H1 (cell line): ENCODE measurements around the gene METTL5. TPM values are rescaled to one million over a fixed set of nuclear protein-coding genes. Genes with fewer than 3 reads are reported as not detected.
"Not testable (repeated sequence)": the region's sequence is repeated elsewhere in the genome, so short reads cannot be mapped to it uniquely, and the experiment has no call there.

Experiments used
- CTCF ChIA-PET: fragments of 300-600 bp; sonication (Branson Sonifier 250); formaldehyde crosslinking; loops from one replicate; lab custom pipeline; 2021; ENCODE audit not compliant: partially characterized antibody; lab: Charles Lee
- POLR2A ChIA-PET: fragments of 300-600 bp; sonication (Branson Sonifier 250); formaldehyde crosslinking; loops from one replicate; lab custom pipeline; 2021; ENCODE audit warnings: inconsistent platforms; ENCODE audit not compliant: partially characterized antibody; lab: Charles Lee
- DNase-seq, 2 experiments: peaks; one replicate each; pipeline versions ENCODE4 v3.0.0 to v3.0.0-alpha.2; 2010 to 2022; ENCODE audit warnings: low spot score in 2 of 2, low read depth in 1 of 2, mixed read lengths in 1 of 2
- FAIRE-seq: peaks from 2 replicates; lab custom pipeline; 2011; peaks lifted over from hg19 to GRCh38; lab: Jason Lieb, UNC
- H2AFZ ChIP-seq: 2 replicates; pipeline ENCODE4 v1.8.1; 2012; ENCODE audit warnings: low read length, inconsistent platforms
- H2AK5ac ChIP-seq: 2 replicates; pipeline ENCODE4 v1.6.1; 2013; ENCODE audit warnings: low read depth, low read length
- H2BK120ac ChIP-seq: replicated peaks from 2 replicates; pipeline ENCODE3; 2013; ENCODE audit warnings: low read depth, low read length, inconsistent platforms
- H2BK12ac ChIP-seq: 2 replicates; pipeline ENCODE4 v1.6.1; 2013; ENCODE audit warnings: low read depth, low read length
- H2BK15ac ChIP-seq: 2 replicates; pipeline ENCODE4 v1.6.1; 2013; ENCODE audit warnings: low read length
- H2BK20ac ChIP-seq: 2 replicates; pipeline ENCODE4 v1.6.1; 2013; ENCODE audit warnings: low read length
- H2BK5ac ChIP-seq: 2 replicates; pipeline ENCODE4 v1.6.1; 2013; ENCODE audit warnings: low read depth, low read length
- H3K14ac ChIP-seq: 2 replicates; pipeline ENCODE4 v1.6.1; 2013; ENCODE audit warnings: inconsistent platforms; ENCODE audit not compliant: insufficient read length
- H3K18ac ChIP-seq: 2 replicates; pipeline ENCODE4 v1.6.1; 2013; ENCODE audit warnings: low read length; ENCODE audit errors: extremely low read depth
- H3K23ac ChIP-seq: 2 replicates; pipeline ENCODE4 v1.6.1; 2013; ENCODE audit warnings: inconsistent platforms; ENCODE audit not compliant: insufficient read length
- H3K23me2 ChIP-seq: 2 replicates; pipeline ENCODE4 v1.6.1; 2013; ENCODE audit warnings: low read depth, low read length
- H3K27ac ChIP-seq: 2 replicates; pipeline ENCODE4 v1.6.1; 2011; ENCODE audit warnings: low read depth, low read length, inconsistent platforms
- H3K27me3 ChIP-seq, 4 experiments: replicated peaks in 1 of 4; 1 replicate in 1 of 4; 2 replicates in 3 of 4; pipeline versions ENCODE4 v1.6.1 to v1.8.1; 2011 to 2013; ENCODE audit warnings: low read length in 3 of 4, mild to moderate bottlenecking in 3 of 4, inconsistent platforms in 2 of 4, mixed read lengths in 2 of 4, moderate library complexity in 1 of 4; ENCODE audit not compliant: control insufficient read depth in 3 of 4, insufficient read depth in 3 of 4; ENCODE audit errors: extremely low read depth in 1 of 4
- H3K36me3 ChIP-seq, 4 experiments: 2 replicates each; pipeline versions ENCODE4 v1.6.1 to v1.8.1; 2011 to 2013; ENCODE audit warnings: mild to moderate bottlenecking in 4 of 4, low read length in 3 of 4, moderate library complexity in 2 of 4, control low read depth in 1 of 4, inconsistent platforms in 1 of 4; ENCODE audit not compliant: insufficient read depth in 4 of 4, control insufficient read depth in 2 of 4
- H3K4ac ChIP-seq: replicated peaks from 2 replicates; pipeline ENCODE3; 2013; ENCODE audit warnings: low read length, low read depth, mixed read lengths, inconsistent platforms; ENCODE audit not compliant: insufficient read length
- H3K4me1 ChIP-seq, 4 experiments: replicated peaks in 1 of 4; 1 replicate in 1 of 4; 2 replicates in 3 of 4; pipeline versions ENCODE4 v1.6.1 to v1.8.1; 2011 to 2013; ENCODE audit warnings: low read length in 3 of 4, inconsistent platforms in 2 of 4, mixed read lengths in 1 of 4; ENCODE audit not compliant: insufficient read depth in 4 of 4, control insufficient read depth in 3 of 4
- H3K4me2 ChIP-seq, 2 experiments: 2 replicates each; pipeline versions ENCODE4 v1.6.1 to v1.8.1; 2011 to 2013; ENCODE audit warnings: low read depth in 2 of 2, low read length in 2 of 2, control low read depth in 1 of 2, inconsistent platforms in 1 of 2, mild to moderate bottlenecking in 1 of 2; ENCODE audit not compliant: insufficient read depth in 1 of 2
- H3K4me3 ChIP-seq, 4 experiments: fragments of 200-600, 300-600 bp in 1 of 4; sonication (generic), shearing (Covaris generic), sonication (Bioruptor Twin) in 1 of 4; 2 replicates each; pipeline versions ENCODE4 v1.5.1 to v1.8.1; 2011 to 2016; ENCODE audit warnings: low read length in 4 of 4, low read depth in 3 of 4, control low read depth in 2 of 4, inconsistent platforms in 2 of 4, mild to moderate bottlenecking in 2 of 4, mixed read lengths in 1 of 4, moderate library complexity in 1 of 4; ENCODE audit not compliant: insufficient read depth in 2 of 4; ENCODE audit errors: extremely low read depth in 1 of 4
- H3K56ac ChIP-seq: replicated peaks from 2 replicates; pipeline ENCODE3; 2013; ENCODE audit warnings: low read depth, mild to moderate bottlenecking, mixed read lengths, low read length, inconsistent platforms; ENCODE audit not compliant: insufficient read length
- H3K79me1 ChIP-seq: 2 replicates; pipeline ENCODE4 v1.6.1; 2013; ENCODE audit warnings: low read depth, low read length, control low read depth
- H3K79me2 ChIP-seq, 2 experiments: 2 replicates each; pipeline versions ENCODE4 v1.6.1 to v1.8.1; 2012 to 2013; ENCODE audit warnings: low read length in 2 of 2, mild to moderate bottlenecking in 2 of 2, inconsistent platforms in 1 of 2; ENCODE audit not compliant: insufficient read depth in 2 of 2, control insufficient read depth in 1 of 2
- H3K9ac ChIP-seq, 4 experiments: replicated peaks in 1 of 4; 1 replicate in 1 of 4; 2 replicates in 3 of 4; pipeline versions ENCODE4 v1.6.1 to v1.8.1; 2011 to 2013; ENCODE audit warnings: low read depth in 3 of 4, low read length in 3 of 4, control low read depth in 2 of 4, mild to moderate bottlenecking in 2 of 4, moderate library complexity in 2 of 4, inconsistent platforms in 1 of 4; ENCODE audit errors: extremely low read depth in 1 of 4
- H3K9me3 ChIP-seq, 2 experiments: 2 replicates each; pipeline versions ENCODE4 v1.6.1 to v1.8.1; 2012 to 2013; ENCODE audit warnings: mild to moderate bottlenecking in 2 of 2, moderate library complexity in 2 of 2, control low read depth in 1 of 2, inconsistent platforms in 1 of 2, low read depth in 1 of 2, low read length in 1 of 2, mixed read lengths in 1 of 2; ENCODE audit not compliant: insufficient read depth in 2 of 2
- H4K20me1 ChIP-seq, 2 experiments: replicated peaks in 1 of 2; 2 replicates each; pipeline versions ENCODE3 to v1.8.1; 2011 to 2013; ENCODE audit warnings: inconsistent platforms in 2 of 2, low read length in 2 of 2, mild to moderate bottlenecking in 1 of 2; ENCODE audit not compliant: insufficient read depth in 2 of 2, control insufficient read depth in 1 of 2
- H4K5ac ChIP-seq: 2 replicates; pipeline ENCODE4 v1.6.1; 2013; ENCODE audit warnings: low read length, low read depth, mixed read lengths, inconsistent platforms; ENCODE audit not compliant: insufficient read length
- H4K8ac ChIP-seq: 2 replicates; pipeline ENCODE4 v1.8.0; 2013; ENCODE audit warnings: mild to moderate bottlenecking, moderate library complexity, low read length, inconsistent platforms; ENCODE audit not compliant: insufficient read depth; ENCODE audit errors: extremely low read depth
- H4K91ac ChIP-seq: replicated peaks from 2 replicates; pipeline ENCODE3; 2013; ENCODE audit warnings: low read length, mixed read lengths, inconsistent platforms; ENCODE audit not compliant: insufficient read length
- WGBS, 2 experiments: shearing (Covaris generic) in 1 of 2; methylation state at CpG; one replicate each; pipeline versions ENCODE4 v1.1.6 to v1.1.7; 2013 to 2015; ENCODE audit warnings: low lambda C conversion rate in 2 of 2, mixed read lengths in 2 of 2, inconsistent platforms in 1 of 2, low coverage in 1 of 2, missing lambda C conversion rate in 1 of 2; ENCODE audit not compliant: insufficient replicate concordance in 2 of 2, insufficient coverage in 1 of 2, insufficient read length in 1 of 2; ENCODE audit errors: extremely low coverage in 1 of 2, missing lambda C conversion rate in 1 of 2; 5-methylcytosine and 5-hydroxymethylcytosine counted together
- polyA plus RNA-seq, 7 experiments: library from polyadenylated mRNA; depleted of rRNA in 3 of 7; stranded (reverse) in 5 of 7; unstranded in 2 of 7; fragments of >200 nt in 5 of 7; fragments of 200-250 nt in 2 of 7; gene quantifications; 1 replicate in 5 of 7; 2 replicates in 1 of 7; 4 replicates in 1 of 7; pipeline versions ENCODE4 v1.2.1 to v1.2.3, GENCODE V29; 2011 to 2013; ENCODE audit warnings: missing spikeins in 2 of 7, mixed read lengths in 2 of 7
- total RNA-seq: library from RNA; stranded (reverse); fragmentation: NEBNext Ultra II Directional; extraction: Animal tissue kit (Norgen Biotek cat#: 25700); gene quantifications from 2 replicates; pipeline ENCODE4 v1.2.1, GENCODE V29; 2021

Gene METTL5
- total and polyA plus RNA-seq, 2 of the 8 experiments (the other 6 are each of a cell fraction or from before 2014, with no cell fraction given), result 34.5 to 74.1 TPM

GRCh38 chr2:169841625-169842024 lies 16.9 kb upstream of the METTL5 start:
- H4K8ac ChIP-seq, H2BK12ac ChIP-seq, H3K23me2 ChIP-seq, H2AFZ ChIP-seq, H3K9ac ChIP-seq, H3K56ac ChIP-seq, H3K4ac ChIP-seq, H3K27ac ChIP-seq, H3K79me1 ChIP-seq, H2BK20ac ChIP-seq, H3K4me2 ChIP-seq, H2AK5ac ChIP-seq, H2BK120ac ChIP-seq, H3K4me3 ChIP-seq, H3K4me1 ChIP-seq, H4K5ac ChIP-seq, H4K20me1 ChIP-seq, H3K23ac ChIP-seq, H3K27me3 ChIP-seq, H3K36me3 ChIP-seq, H2BK5ac ChIP-seq, H3K14ac ChIP-seq, FAIRE-seq, H3K18ac ChIP-seq, H2BK15ac ChIP-seq, H3K9me3 ChIP-seq, DNase-seq, H4K91ac ChIP-seq: not testable (repeated sequence)
- peaks cover 0 to 19% of the 10 kb centered on the region in 2 experiments; a peak in 1 of 4 replicates for H3K79me2 ChIP-seq
- ChIA-PET POLR2A (interaction anchor here (2.9 kb wide), 1 partner anchor 14 kb away, joined by 7 read pairs; the partner anchor contains the start of gene UBR3), CTCF (interaction anchor here (2.3 kb wide), 1 partner anchor 14 kb away, joined by 9 read pairs; the partner anchor contains the start of gene UBR3)
- 97% methylated on average over 11 of the region's 24 CpGs; no CpG with 5 or more reads in 1 of the 2 experiments for WGBS, 2 experiments
